HG02970 (cell line): Measurements from ENCODE around the gene PPP1R26.
"Not testable (repeated sequence)": the region's sequence is repeated elsewhere in the genome, so short reads cannot be mapped to it uniquely, and the experiment has no call there.

Experiments used
- ATAC-seq: cut with Tn5 transposase; IDR thresholded peaks from one replicate; pipeline ENCODE4 v1.9.1; 2021; ENCODE audit warnings: mild to moderate bottlenecking, moderate library complexity, moderate number of reproducible peaks; ENCODE audit not compliant: unreplicated experiment, low FRiP score

Gene PPP1R26

DNA sequence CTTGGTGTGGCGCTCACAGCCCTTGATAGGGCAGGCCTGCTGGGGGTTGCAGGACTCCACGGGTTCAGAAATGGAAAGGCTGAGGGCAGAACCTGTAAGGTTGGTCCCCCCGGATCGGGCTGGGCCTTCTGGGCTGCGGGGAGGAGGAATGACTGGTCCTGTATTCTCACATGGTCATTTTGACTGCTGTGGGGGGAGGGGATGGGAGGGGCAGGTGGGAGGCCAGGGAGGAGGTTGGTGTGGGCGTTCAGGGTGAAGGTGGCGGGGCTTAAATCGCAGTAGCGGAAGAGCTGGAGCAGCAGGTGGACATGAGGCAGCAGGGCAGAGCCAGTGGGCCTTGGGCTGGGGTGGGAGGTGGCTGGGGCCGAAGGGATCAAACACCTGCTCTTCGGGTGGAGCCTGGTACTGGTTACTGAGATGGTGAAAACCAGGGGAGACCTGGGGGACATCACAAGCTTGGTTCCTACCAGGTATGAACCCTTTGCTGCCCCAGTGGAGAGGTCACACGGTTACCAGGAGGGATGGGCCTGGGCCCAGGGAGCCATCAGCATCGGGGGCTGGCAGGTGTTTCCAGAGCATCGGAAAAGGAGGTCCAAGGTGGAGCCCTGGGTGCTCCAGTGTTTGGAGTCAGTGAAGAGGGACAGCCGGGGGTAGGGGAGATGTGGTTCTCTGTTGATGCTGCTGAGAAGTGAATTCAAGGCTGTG is 22.7 kb downstream of the PPP1R26 start:
- no peak for ATAC-seq

DNA sequence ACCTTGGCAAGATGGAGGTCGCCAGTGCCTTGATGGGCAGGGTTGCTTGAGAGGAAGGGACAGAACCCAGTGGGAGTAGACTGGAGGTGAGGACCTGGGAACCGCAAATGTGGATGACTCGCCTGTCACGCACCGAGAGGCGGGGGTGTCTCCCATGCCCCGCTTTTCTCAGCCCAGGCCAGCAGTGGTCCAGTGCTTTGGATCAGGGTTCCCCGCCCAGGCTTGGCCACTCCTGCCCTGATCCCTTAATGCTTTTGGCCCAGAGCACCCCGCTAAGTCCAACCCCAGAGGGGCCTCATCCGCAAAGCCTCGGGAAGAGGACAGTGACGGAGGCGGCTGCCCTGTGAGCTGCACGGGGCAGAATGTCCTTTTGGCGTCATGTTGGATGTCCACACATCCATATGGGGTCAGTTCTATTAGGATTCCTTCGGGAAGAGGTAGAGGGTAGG is 23.3 kb downstream of the PPP1R26 start:
- no peak for ATAC-seq

DNA sequence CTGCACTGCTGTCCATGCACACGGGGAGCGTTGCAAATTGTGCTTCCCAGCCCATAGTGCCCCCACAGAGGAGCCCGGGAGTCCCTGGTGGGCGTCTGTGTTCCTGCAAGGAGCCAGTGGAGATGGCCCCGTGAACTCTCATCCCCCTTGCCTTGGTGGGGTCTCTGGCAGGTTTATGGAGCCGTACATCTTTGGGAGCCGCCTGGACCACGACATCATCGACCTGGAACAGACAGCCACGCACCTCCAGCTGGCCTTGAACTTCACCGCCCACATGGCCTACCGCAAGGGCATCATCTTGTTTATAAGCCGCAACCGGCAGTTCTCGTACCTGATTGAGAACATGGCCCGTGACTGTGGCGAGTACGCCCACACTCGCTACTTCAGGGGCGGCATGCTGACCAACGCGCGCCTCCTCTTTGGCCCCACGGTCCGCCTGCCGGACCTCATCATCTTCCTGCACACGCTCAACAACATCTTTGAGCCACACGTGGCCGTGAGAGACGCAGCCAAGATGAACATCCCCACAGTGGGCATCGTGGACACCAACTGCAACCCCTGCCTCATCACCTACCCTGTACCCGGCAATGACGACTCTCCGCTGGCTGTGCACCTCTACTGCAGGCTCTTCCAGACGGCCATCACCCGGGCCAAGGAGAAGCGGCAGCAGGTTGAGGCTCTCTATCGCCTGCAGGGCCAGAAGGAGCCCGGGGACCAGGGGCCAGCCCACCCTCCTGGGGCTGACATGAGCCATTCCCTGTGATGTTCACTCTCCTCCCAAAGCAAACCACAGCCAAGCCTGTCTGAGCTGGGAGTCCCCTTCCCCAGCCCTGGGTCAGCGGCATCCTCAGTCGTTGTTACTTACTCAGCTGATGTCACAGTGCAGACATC is 24.0 kb downstream of the PPP1R26 start:
- ATAC-seq = no peak

DNA sequence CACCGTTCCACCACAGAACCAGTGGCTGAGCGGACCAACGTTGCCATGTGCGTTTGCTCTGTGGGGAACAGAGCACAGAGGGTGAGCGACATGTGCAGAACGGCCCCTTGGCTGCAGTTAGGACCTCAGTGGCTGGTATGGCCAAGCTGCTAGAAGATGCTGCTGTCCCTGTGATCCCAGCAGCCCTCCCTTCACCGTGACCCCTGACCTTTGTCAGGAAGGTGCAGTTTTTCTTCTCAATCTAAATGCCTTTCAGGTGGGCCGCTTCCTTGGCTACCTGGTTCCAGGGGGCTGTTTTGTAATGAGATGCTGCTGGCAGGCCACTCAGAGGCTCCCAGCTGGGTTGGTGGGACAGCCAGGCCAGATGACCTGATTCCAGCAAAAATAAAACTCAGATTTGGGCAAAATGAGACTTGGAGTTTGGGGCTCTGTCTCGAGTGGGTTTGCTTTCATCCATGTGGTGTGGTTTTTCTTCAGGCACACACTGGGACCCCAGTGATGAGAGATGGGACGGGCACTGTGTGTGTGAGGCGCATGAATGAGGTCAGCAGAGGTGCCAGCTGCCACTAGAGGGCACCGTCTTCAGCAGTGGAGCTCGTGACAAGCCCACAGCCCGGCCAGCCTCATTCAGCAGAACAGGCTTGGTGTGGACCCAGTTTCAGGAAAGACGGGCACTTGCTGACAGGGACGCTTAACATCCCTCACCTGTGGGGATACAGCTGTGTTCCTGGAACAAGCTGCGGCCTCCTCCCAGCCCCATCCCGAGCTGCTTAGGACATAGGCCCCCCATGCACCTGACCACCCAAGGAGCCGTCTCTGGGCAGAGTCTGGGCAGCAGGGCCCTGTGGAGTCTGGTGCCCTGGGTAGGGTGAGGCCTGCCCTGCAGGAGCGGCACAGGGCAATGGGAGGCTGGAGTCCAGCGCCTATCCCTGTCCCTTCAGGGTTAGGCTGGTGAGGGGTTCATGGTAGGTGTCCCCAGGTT is 25.0 kb downstream of the PPP1R26 start:
- ATAC-seq = no peak

DNA sequence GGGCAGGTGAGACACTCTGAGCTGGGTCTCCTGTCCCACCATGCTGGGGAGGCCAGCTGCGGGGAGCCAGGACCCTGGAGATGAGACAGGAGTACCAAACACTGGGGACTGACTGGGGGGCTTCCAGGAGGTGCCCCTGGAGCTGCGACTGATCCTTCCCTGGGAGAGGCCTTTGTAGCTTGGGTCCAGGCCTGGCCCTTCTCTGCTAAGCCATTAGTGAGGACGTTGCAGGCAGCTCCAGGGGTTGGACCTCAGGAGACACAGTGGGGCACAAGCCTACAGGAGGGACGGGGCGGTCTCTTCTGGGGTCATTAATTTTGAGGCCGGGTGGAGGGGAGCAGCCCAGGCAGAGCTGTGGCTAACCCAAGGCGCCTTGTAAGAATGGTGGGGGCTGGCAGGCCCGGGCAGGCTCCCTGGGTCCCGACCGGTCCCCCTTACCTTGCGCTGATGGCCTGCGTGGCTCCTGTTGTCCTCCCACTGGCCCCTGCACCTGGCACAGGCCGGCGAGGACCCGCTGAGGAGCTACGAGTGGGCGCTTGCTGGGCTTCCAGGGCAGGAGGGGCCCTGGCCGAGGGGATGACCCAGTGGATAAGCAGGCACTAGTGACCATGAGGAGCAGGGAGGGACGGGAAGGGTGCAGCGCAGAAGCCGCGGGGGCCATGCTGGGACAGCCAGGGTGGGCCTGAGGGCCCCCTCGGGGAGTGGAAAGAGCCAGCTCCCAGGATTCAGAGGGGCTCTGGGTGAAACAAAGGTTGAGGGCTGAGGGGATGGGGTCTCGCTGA is 26.0 kb downstream of the PPP1R26 start:
- no peak for ATAC-seq

DNA sequence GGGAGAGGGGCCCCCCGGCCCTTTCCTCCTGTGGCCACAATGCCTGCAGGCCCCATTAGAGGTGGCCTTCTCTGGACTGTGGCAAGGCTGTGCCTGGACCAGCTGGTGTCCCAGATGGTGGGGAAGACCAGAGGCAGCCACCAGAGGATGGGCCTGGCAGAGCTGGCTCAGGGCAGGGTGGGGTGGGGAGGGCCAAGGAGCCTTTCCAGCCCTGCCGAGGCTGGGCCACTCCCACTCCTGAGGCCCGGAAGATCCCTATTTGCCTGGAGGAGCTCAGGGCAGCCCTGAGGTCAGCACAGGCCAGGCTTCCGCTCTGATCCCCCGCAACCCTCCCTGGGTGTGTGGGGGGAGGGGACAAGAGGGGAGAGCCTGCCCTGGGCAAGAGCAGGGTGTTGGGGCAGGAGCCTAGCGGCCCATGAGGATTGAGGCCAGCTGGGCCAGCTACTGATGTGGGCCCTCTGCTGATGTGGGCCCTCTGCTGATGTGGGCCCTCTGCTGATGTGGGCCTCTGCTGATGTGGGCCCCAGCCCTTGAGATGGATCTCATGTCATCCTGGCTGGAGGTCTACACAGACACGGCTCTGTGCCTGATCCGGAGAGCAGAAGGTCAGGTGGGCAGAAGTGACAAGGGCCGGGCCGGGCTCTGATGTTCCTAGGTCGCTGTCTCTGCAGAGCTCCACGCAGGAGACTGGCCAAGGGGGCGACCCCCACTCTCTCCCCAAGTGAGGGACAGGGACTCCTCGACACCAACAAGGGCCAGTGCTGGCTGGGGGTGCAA is 26.9 kb downstream of the PPP1R26 start:
- no peak for ATAC-seq

DNA sequence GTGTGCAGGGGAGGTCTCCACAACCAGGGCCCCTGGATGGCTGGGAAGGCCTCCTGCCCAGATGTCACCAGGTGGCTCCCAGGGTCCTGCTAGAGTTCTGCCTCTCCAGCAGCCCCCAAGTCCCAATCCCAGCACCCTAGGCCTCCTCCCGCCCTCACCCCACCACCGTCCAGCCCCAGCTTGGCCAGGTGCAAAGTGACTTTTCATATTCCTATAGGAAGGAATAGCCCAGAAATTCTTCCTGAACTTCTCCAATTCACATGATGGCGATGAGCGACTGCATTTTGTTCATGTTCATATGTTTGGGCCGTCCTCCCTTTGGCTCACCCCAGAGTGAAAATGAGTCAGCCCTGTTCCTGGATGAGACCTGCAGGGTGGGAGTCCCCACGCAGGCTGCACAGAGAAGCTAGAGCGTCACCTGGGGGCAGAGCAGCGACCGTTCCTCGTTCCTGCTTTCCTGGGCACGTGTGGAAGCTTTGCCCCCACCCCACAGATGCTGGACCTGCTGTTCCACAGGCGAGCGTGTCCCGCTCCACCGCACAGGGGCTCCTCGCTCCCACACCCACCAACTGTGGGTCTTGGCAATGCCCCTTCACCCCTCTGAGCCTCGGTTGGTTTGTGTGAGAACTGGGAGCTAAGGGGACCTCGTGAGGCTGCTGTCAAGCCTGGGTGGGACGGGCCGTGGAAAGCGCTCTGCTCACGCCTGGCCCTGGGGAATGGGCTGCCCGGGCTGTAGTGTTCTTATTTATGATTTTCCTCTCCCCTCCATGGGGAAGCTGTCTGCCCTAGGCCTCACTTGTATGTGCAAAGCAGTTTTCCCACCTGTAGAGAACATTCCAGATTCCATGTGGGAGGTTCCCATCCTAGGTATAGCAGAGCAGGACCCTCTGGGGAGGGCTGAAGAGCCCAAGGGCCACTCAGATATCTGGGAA is 27.8 kb downstream of the PPP1R26 start:
- ATAC-seq = no peak

DNA sequence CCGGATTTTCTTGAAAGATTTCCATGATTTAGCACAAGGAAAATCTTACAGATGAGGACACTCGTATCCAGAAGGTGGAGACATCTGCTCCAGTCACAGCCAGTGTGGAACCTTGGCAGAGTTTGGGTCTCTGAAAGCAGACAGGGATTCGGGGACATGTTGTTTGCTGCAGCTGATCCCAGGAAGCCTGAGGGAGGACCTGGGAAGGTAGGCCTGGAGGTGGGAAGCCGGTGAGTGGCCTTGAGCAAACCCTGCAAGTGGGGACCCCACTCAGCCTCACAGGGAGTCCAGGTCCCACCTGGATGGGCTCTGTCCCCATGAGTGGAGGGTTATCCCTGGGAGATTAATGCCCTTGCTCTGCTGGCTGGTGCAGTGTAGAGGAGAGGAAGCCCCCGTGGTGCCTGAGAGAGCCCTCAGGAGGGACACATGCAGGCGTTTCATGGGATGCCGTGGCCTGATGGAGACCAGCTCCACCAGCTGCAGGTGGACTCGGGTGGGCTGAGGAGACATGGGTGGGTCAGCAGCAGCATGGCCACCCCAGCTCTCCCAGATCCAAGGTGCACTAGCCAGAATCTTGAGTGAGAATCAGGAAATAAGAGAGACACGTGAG is 28.7 kb downstream of the PPP1R26 start:
- no peak for ATAC-seq

DNA sequence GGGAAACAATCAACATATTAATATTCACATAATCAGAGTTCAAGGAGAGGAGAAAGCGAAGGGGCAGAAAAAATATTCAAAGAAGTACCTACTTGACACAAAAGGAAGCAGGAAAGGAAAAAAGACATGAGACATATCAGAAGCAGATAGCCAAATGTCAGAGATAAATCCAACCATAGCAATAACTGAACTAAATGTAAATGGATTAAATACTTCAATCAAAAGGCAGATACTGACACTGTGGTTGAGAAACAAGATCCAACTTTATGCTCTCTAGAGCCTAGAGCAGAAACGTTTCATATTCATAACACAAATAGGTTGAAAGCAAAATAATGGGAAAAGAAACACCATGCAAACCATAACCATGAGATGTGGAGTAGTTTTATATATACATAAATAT is 29.9 kb downstream of the PPP1R26 start:
- no peak for ATAC-seq

DNA sequence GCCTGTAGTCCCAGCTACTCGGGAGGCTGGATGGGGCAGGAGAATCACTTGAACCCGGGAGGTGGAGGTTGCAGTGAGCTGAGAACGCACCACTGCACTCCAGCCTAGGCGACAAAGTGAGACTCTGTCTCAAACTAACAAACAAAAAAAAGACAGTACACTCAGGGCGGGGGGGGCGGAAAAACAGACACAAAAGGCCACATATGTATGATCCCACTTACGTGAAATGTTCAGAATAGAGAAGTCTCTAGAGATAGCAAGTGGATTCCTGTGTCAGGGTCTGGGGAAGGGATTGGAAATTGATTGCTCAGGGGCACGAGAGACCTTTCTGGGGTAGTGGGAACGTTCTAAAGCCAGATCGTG is 32.6 kb downstream of the PPP1R26 start:
- no peak for ATAC-seq

DNA sequence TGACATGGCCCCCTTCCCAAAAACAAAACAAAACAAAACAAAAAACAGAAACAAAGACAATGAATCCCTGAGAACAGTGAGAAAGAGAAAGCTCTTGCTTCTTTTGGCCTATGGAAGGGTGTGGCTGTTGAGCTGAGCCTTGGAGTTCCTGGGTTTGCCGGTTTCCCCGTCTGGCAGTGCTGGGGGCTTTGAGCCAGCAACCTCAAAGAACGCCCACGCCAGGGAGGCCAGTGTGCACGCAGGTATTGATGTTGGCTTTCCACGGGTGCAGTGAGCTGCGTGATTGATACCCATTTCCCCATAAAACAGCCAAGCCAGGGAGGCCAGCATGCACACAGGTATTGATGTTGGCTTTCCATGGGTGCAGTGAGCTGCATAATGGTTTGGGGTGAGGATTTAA is 33.3 kb downstream of the PPP1R26 start:
- no peak for ATAC-seq

DNA sequence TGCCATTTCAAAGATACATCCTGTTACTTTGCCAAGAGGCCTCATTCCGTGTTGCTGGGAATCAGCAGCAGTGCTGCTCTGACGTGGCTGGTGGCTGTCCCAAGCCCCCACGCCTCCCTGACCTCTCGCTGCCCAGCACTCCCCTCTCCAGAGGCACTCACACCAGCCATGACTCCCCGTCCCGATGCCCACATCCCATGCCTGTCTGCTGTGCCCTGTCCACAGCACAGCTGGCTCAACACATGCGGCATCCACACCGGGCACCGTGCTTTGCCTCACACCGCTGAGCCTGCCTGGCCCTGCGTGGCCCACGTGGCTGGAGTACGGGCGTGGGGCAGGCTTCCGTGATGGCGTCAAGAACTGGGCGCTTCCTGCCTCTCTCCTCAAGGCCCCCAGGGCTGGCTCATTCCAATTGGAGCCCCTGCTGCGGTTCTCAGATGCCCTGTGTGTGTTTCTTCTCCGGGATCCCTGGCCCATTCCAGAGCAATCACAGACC is 33.8 kb downstream of the PPP1R26 start:
- no peak for ATAC-seq

DNA sequence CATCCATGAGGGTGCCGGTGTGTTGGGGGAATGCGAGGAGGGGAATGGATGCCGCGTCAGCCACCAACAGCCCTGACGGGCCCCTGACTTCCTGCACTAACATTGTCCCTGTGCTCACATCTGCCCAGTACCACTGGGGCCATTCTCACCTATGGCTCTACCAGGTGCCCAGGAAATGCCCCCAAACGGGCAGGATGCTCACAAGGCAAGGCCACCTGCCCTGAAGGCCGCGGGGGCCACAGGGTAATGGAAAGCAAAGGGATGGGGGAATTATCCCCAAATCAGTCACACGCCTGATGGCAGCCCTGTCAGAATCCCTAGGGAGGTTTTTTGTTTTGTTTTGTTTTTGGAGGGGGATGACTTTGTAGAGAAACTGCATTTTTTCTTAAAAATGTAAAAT is 34.3 kb downstream of the PPP1R26 start:
- not testable (repeated sequence) for ATAC-seq

DNA sequence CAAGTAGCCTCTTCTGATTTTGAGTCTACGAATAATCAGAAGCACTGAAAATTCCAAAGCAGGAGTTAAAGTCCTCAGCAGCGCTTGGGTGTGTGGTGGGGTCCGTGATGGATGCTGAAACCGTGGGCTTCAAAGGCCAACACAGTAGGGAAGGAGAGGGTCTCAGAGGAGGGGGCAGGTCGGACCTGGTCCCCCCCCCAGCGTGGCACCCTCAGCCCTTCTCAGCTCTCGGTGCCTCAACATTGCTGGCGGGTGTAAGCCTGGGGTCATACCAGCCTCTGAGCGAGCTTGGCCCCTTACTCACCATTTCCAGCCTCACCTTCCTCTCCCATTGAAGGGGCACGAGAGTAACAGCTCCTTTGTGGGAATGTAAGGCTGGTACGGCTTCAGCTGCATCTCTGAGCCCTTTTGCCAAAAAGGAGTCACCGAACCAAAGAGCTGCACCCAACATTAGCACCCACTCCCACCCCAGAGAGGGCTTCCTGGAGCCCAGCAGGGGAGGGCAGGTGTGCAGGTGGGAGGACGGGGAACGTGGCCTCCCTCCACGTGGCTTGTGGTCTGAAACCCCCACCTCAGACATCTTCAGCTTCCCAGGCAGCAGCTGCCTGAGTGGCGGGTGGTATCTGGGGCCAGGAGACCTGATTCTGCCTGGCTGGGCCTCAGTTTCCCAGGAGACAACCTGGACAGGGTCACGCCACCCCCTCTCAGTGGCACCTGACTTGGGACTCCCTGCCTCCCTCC is 34.9 kb downstream of the PPP1R26 start:
- no peak for ATAC-seq

DNA sequence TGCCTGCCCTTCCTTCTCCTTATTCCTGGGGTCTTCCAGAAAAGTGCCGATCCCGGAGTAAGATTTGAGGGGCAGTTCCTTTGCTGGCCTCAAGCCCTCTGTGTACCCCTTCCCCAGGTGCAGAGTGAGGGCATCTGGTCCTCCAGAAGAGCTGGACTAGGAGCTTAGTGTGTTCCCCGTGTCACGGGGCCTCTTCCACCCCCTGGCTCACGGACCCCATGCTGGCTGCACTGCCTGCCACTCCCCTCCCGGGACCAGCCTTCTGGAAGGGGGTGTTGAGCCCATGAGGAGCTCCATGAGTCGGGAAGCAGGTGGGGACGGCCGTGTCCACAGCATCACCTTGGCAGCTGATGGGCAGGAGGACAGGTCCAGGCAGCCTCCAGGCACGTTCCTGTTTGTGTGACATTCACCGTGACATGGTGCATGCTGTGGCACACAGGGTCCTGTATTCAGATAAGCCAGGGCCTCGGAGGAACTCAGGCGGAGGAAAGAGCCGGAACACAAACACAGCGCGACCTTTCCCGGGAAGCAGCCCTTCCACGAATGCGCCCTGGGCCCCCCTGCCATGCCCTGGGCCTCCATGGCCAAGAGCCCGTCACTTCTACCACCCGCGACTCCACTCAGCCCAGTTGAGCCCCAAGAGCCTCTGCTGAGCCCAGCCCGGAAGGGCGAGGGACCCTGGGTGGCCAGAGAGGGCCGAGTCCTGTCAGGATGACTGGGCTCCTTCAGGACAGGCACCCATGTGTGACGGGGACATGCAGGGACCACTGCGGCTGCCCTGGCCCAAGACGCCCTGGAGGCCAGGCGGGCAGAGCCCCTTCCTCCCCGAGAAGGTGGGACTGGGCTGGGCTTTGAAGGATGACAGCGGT is 35.7 kb downstream of the PPP1R26 start:
- no peak for ATAC-seq
